Astrocyte (in vitro differentiated cells and primary cell): ENCODE data around the gene ANKH. TPM values are rescaled to one million over a fixed set of nuclear protein-coding genes. Genes with fewer than 3 reads are reported as not detected.

Source experiments
- DNase-seq: peaks from one replicate; pipeline ENCODE4 v3.0.0-alpha.2; 2010; ENCODE audit warnings: low read depth
- FAIRE-seq: peaks from 2 replicates; lab custom pipeline; 2011; peaks lifted over from hg19 to GRCh38; lab: Jason Lieb, UNC
- H2AFZ ChIP-seq: 2 replicates; pipeline ENCODE4 v1.6.0; 2012; ENCODE audit warnings: low read depth, low read length, inconsistent platforms
- H3K27ac ChIP-seq: 2 replicates; pipeline ENCODE4 v1.5.1; 2011; ENCODE audit warnings: low read depth, low read length, inconsistent platforms
- H3K27me3 ChIP-seq: 2 replicates; pipeline ENCODE4 v1.6.0; 2011; ENCODE audit warnings: low read length, inconsistent platforms; ENCODE audit not compliant: insufficient read depth
- H3K36me3 ChIP-seq: 2 replicates; pipeline ENCODE4 v1.5.1; 2011; ENCODE audit warnings: low read length, inconsistent platforms; ENCODE audit not compliant: insufficient read depth
- H3K4me1 ChIP-seq: 2 replicates; pipeline ENCODE4 v1.5.1; 2011; ENCODE audit warnings: low read length, inconsistent platforms; ENCODE audit not compliant: insufficient read depth
- H3K4me2 ChIP-seq: 2 replicates; pipeline ENCODE4 v1.6.0; 2012; ENCODE audit warnings: low read length, inconsistent platforms
- H3K4me3 ChIP-seq: 2 replicates; pipeline ENCODE4 v1.5.1; 2011; ENCODE audit warnings: low read depth, mild to moderate bottlenecking, low read length, inconsistent platforms; ENCODE audit not compliant: insufficient read depth
- H3K79me2 ChIP-seq: 2 replicates; pipeline ENCODE4 v1.6.0; 2012; ENCODE audit warnings: mild to moderate bottlenecking, low read length, inconsistent platforms; ENCODE audit not compliant: insufficient read depth
- H3K9ac ChIP-seq: 2 replicates; pipeline ENCODE4 v1.6.0; 2012; ENCODE audit warnings: mild to moderate bottlenecking, low read length, inconsistent platforms
- H3K9me3 ChIP-seq: 2 replicates; pipeline ENCODE4 v1.5.1; 2012; ENCODE audit warnings: low read depth, mild to moderate bottlenecking, low read length, inconsistent platforms; ENCODE audit not compliant: insufficient read depth
- H4K20me1 ChIP-seq: 2 replicates; pipeline ENCODE4 v1.6.0; 2012; ENCODE audit warnings: low read length, inconsistent platforms; ENCODE audit not compliant: insufficient read depth
- H3K27ac Mint-ChIP-seq: one replicate; pipeline ENCODE4 v1.8.0; 2021; ENCODE audit warnings: mild to moderate bottlenecking, mixed read lengths; ENCODE audit not compliant: unreplicated experiment
- H3K27me3 Mint-ChIP-seq: one replicate; pipeline ENCODE4 v1.8.0; 2021; ENCODE audit warnings: low read depth, mixed read lengths; ENCODE audit not compliant: unreplicated experiment
- H3K36me3 Mint-ChIP-seq: one replicate; pipeline ENCODE4 v1.8.0; 2021; ENCODE audit warnings: low read depth, mixed read lengths; ENCODE audit not compliant: unreplicated experiment
- H3K4me1 Mint-ChIP-seq: one replicate; pipeline ENCODE4 v1.8.0; 2021; ENCODE audit warnings: low read depth, mixed read lengths; ENCODE audit not compliant: unreplicated experiment
- H3K4me3 Mint-ChIP-seq: one replicate; pipeline ENCODE4 v1.8.0; 2021; ENCODE audit warnings: mild to moderate bottlenecking, moderate library complexity, mixed read lengths; ENCODE audit not compliant: unreplicated experiment
- H3K9me3 Mint-ChIP-seq: one replicate; pipeline ENCODE4 v1.8.0; 2021; ENCODE audit warnings: mild to moderate bottlenecking, mixed read lengths; ENCODE audit not compliant: unreplicated experiment
- EZH2 ChIP-seq: IDR thresholded peaks from 2 replicates; pipeline ENCODE4 v1.6.1; 2012; ENCODE audit warnings: mild to moderate bottlenecking, low read length, inconsistent platforms; ENCODE audit not compliant: insufficient read depth
- total RNA-seq: library from RNA; stranded (reverse); gene quantifications from 2 replicates; pipeline ENCODE4 v1.2.1, GENCODE V29; 2021
- TF ChIP-seq, protein P1 (sequence below): IDR thresholded peaks from 2 replicates; pipeline ENCODE4 v1.5.1; 2011; ENCODE audit warnings: low read depth, mild to moderate bottlenecking, inconsistent platforms, low read length, moderate library complexity; ENCODE audit not compliant: insufficient read depth

ANKH gene
- total RNA-seq, 1 donor from 2014 or later, result 15.8 TPM

DNA sequence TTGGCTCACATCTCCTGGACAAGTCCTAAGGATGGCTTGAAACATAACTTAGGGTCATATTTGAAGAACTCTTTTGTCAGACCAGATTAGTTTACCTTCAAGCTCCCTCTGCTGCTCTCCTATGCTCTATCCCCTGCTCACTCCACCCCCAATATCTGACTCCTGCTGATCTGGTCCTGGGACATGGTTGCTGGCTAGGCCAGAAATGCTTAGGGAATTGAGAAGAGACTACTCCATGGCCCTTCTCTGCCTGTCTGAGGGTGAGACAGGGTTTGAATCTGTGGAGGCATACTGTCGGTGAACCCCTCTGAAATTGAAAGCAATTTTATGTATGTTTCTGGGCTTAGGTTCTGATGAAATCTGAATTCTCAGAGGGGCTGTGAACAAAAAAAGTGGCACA lies 203.8 kb downstream of the ANKH start:
- Histone ChIP-seq H3K9me3 (no peaks in the 10 kb centered on the region), H4K20me1 (peaks cover 67% of the 10 kb centered on the region), H3K27me3 (no peaks in the 10 kb centered on the region), H3K27ac (no peak overlapping the region), H2AFZ (no peak overlapping the region), H3K9ac (no peak overlapping the region), H3K36me3 (no peaks in the 10 kb centered on the region), H3K4me1 (peaks cover 34% of the 10 kb centered on the region), H3K4me3 (no peak overlapping the region), H3K79me2 (peaks cover 79% of the 10 kb centered on the region), H3K4me2 (no peak overlapping the region)
- Mint-ChIP-seq H3K4me3 (no peak overlapping the region), H3K27me3 (no peaks in the 10 kb centered on the region), H3K9me3 (no peaks in the 10 kb centered on the region), H3K4me1 (peaks cover 37% of the 10 kb centered on the region), H3K27ac (no peak overlapping the region), H3K36me3 (no peaks in the 10 kb centered on the region)
- TF ChIP-seq, protein P1, sequence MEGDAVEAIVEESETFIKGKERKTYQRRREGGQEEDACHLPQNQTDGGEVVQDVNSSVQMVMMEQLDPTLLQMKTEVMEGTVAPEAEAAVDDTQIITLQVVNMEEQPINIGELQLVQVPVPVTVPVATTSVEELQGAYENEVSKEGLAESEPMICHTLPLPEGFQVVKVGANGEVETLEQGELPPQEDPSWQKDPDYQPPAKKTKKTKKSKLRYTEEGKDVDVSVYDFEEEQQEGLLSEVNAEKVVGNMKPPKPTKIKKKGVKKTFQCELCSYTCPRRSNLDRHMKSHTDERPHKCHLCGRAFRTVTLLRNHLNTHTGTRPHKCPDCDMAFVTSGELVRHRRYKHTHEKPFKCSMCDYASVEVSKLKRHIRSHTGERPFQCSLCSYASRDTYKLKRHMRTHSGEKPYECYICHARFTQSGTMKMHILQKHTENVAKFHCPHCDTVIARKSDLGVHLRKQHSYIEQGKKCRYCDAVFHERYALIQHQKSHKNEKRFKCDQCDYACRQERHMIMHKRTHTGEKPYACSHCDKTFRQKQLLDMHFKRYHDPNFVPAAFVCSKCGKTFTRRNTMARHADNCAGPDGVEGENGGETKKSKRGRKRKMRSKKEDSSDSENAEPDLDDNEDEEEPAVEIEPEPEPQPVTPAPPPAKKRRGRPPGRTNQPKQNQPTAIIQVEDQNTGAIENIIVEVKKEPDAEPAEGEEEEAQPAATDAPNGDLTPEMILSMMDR, result no peak
- TF ChIP-seq EZH2, result no peak
- DNase-seq (no peak), FAIRE-seq (no peak)

DNA sequence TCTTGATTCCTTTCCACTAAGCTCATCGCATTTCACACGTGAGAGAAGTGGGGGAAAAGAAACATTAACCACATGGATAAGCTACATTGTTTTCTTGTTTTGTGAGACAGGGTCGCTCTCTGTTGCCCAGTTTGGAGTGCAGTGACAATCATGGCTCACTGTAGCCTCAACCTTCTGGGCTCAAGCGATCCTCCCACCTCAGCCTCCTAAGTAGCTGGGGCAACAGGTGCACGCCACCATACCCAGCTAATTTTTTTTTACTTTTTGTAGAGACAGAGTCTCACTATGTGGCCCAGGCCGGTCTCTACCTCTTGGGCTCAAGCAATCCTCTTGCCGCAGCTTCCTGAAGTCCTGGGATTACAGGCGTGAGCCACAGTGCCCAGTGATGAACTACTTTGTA lies 204.3 kb downstream of the ANKH start:
- Histone ChIP-seq H3K27ac (no peak overlapping the region), H3K36me3 (no peaks in the 10 kb centered on the region), H4K20me1 (peaks cover 62% of the 10 kb centered on the region), H3K27me3 (no peaks in the 10 kb centered on the region), H3K4me2 (no peak overlapping the region), H3K4me1 (peaks cover 34% of the 10 kb centered on the region), H3K9me3 (no peaks in the 10 kb centered on the region), H3K9ac (no peak overlapping the region), H3K79me2 (peaks cover 74% of the 10 kb centered on the region), H2AFZ (no peak overlapping the region), H3K4me3 (no peak overlapping the region)
- DNase-seq, result no peak
- Mint-ChIP-seq H3K4me3 (no peak overlapping the region), H3K27me3 (no peaks in the 10 kb centered on the region), H3K27ac (no peak overlapping the region), H3K9me3 (no peaks in the 10 kb centered on the region), H3K4me1 (peaks cover 32% of the 10 kb centered on the region), H3K36me3 (no peaks in the 10 kb centered on the region)
- FAIRE-seq, result no peak
- TF ChIP-seq EZH2, result no peak
- TF ChIP-seq, protein P1, result no peak

DNA sequence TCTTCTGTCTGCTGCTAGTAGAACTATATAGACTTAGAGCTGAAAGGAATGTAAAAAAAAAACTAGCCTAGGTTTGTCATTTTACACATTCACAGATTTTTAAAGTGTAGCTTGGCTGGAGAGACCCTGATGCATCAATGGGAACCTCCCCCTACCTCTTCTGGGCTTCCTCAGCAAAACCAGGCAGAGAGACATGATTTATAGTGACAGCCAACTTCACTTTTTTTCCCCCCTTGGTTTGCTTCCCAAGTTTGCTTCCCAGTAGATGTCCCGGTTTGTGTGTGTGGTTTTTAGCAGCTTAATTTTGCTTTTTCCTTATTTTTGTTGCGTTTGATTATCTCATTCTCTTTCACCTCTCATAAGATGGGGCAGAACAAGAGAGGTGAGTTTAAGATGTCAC lies 205.2 kb downstream of the ANKH start:
- Histone ChIP-seq H3K79me2 (peaks cover 65% of the 10 kb centered on the region), H3K27ac (no peak overlapping the region), H2AFZ (no peak overlapping the region), H4K20me1 (peaks cover 53% of the 10 kb centered on the region), H3K9ac (no peak overlapping the region), H3K9me3 (no peaks in the 10 kb centered on the region), H3K4me2 (peak overlapping the region; percentile 86), H3K4me3 (peak overlapping the region; percentile 66), H3K4me1 (peaks cover 29% of the 10 kb centered on the region), H3K36me3 (no peaks in the 10 kb centered on the region), H3K27me3 (no peaks in the 10 kb centered on the region)
- Mint-ChIP-seq H3K4me1 (peaks cover 23% of the 10 kb centered on the region), H3K27ac (peak overlapping the region; percentile 23), H3K27me3 (no peaks in the 10 kb centered on the region), H3K9me3 (no peaks in the 10 kb centered on the region), H3K4me3 (peak overlapping the region; percentile 99), H3K36me3 (no peaks in the 10 kb centered on the region)
- no peak for FAIRE-seq
- TF ChIP-seq, protein P1, result no peak
- TF ChIP-seq EZH2, result no peak
- no peak for DNase-seq
